IMR-90 (cell line): Measurements from ENCODE around the gene RNU5D-1. TPM values are rescaled to one million over a fixed set of nuclear protein-coding genes. Genes with fewer than 3 reads are reported as not detected.
A peak's percentile ranks its signal among the peaks of the same experiment; 100 is the strongest.

ENCODE experiments used
- ATAC-seq: fragments of 200-7000 bp; cut with Tn5 transposase; 2 replicates; pipeline ENCODE4 v1.9.1; 2020; ENCODE audit warnings: low read depth, mild to moderate bottlenecking, moderate library complexity
- BruUV-seq: library from RNA; stranded (reverse); fragments of 400-500 nt; replicated peaks from 2 replicates; lab custom pipeline; 2021; lab: Mats Ljungman, UMichigan
- CTCF ChIA-PET: fragments of 300-600 bp; formaldehyde crosslinking; extraction: SDS; loops from one replicate; lab custom pipeline; 2021; ENCODE audit warnings: antibody characterized with exemption; lab: Yijun Ruan, JAX
- POLR2A ChIA-PET: fragments of 300-600 bp; sonication (Branson Sonifier 250); formaldehyde crosslinking; loops from one replicate; lab custom pipeline; 2022; ENCODE audit warnings: antibody characterized with exemption; ENCODE audit not compliant: unreplicated experiment; lab: Charles Lee
- DNase-seq: peaks from one replicate; pipeline ENCODE4 v3.0.0; 2013
- H2AFZ ChIP-seq: replicated peaks from 2 replicates; pipeline ENCODE3; 2013; ENCODE audit warnings: low read length, mild to moderate bottlenecking; ENCODE audit not compliant: poor library complexity
- H2AK5ac ChIP-seq: 2 replicates; pipeline ENCODE4 v1.6.1; 2013; ENCODE audit warnings: low read depth, low read length, inconsistent platforms
- H2AK9ac ChIP-seq: replicated peaks from 2 replicates; pipeline ENCODE3; 2013; ENCODE audit warnings: mild to moderate bottlenecking, low read depth, low read length, moderate library complexity; ENCODE audit not compliant: poor library complexity
- H2BK120ac ChIP-seq: 2 replicates; pipeline ENCODE4 v1.6.1; 2013; ENCODE audit warnings: low read depth, low read length, inconsistent platforms
- H2BK15ac ChIP-seq: 3 replicates; pipeline ENCODE4 v1.6.1; 2013; ENCODE audit warnings: low read depth, low read length, inconsistent platforms
- H2BK20ac ChIP-seq: 2 replicates; pipeline ENCODE4 v1.6.1; 2013; ENCODE audit warnings: low read depth, mild to moderate bottlenecking, inconsistent platforms, low read length, moderate library complexity
- H2BK5ac ChIP-seq: 2 replicates; pipeline ENCODE4 v1.6.1; 2013; ENCODE audit warnings: mild to moderate bottlenecking, low read depth, low read length, inconsistent platforms; ENCODE audit not compliant: poor library complexity, severe bottlenecking
- H3K14ac ChIP-seq: replicated peaks from 2 replicates; pipeline ENCODE4 v1.6.1; 2013; ENCODE audit warnings: low read depth, low read length, inconsistent platforms
- H3K18ac ChIP-seq: 2 replicates; pipeline ENCODE4 v1.6.1; 2013; ENCODE audit warnings: low read depth, low read length, control low read depth
- H3K23ac ChIP-seq: 2 replicates; pipeline ENCODE4 v1.6.1; 2013; ENCODE audit warnings: low read depth, low read length, inconsistent platforms
- H3K27ac ChIP-seq: 2 replicates; pipeline ENCODE4 v1.5.1; 2013; ENCODE audit warnings: mild to moderate bottlenecking, control low read depth, low read length; ENCODE audit not compliant: insufficient read depth
- H3K27me3 ChIP-seq: 2 replicates; pipeline ENCODE4 v1.6.1; 2013; ENCODE audit warnings: low read length; ENCODE audit not compliant: control insufficient read depth, insufficient read depth
- H3K36me3 ChIP-seq: 2 replicates; pipeline ENCODE4 v1.6.1; 2013; ENCODE audit warnings: low read length, mixed read lengths; ENCODE audit not compliant: control insufficient read depth, insufficient read depth
- H3K4ac ChIP-seq: 2 replicates; pipeline ENCODE4 v1.6.1; 2013; ENCODE audit warnings: low read depth, low read length, inconsistent platforms
- H3K4me1 ChIP-seq: 2 replicates; pipeline ENCODE4 v1.6.1; 2013; ENCODE audit warnings: low read length, mixed read lengths; ENCODE audit not compliant: control insufficient read depth, insufficient read depth
- H3K4me2 ChIP-seq: 2 replicates; pipeline ENCODE4 v1.6.1; 2013; ENCODE audit warnings: low read depth, mild to moderate bottlenecking, control low read depth, low read length, moderate library complexity
- H3K4me3 ChIP-seq: 2 replicates; pipeline ENCODE4 v1.5.1; 2013; ENCODE audit warnings: low read depth, mild to moderate bottlenecking, control low read depth, low read length, moderate library complexity; ENCODE audit not compliant: insufficient read depth
- H3K56ac ChIP-seq: 2 replicates; pipeline ENCODE4 v1.6.1; 2013; ENCODE audit warnings: low read length, inconsistent platforms; ENCODE audit not compliant: insufficient read depth; ENCODE audit errors: extremely low read depth
- H3K79me1 ChIP-seq, 2 experiments: 2 replicates each; pipeline ENCODE4 v1.6.1; 2013; ENCODE audit warnings: low read length in 2 of 2, inconsistent platforms in 1 of 2, low read depth in 1 of 2
- H3K9ac ChIP-seq: 2 replicates; pipeline ENCODE4 v1.6.1; 2013; ENCODE audit warnings: low read depth, low read length, control low read depth
- H3K9me1 ChIP-seq: 2 replicates; pipeline ENCODE4 v1.6.1; 2013; ENCODE audit warnings: low read length, inconsistent platforms; ENCODE audit not compliant: insufficient read depth
- H3K9me3 ChIP-seq: 2 replicates; pipeline ENCODE4 v1.6.1; 2013; ENCODE audit warnings: low read length; ENCODE audit not compliant: control insufficient read depth, insufficient read depth
- H4K20me1 ChIP-seq: 2 replicates; pipeline ENCODE4 v1.6.1; 2013; ENCODE audit warnings: low read length, inconsistent platforms; ENCODE audit not compliant: insufficient read depth
- H4K5ac ChIP-seq: 2 replicates; pipeline ENCODE4 v1.6.1; 2013; ENCODE audit warnings: mild to moderate bottlenecking, low read depth, low read length, control low read depth
- H4K8ac ChIP-seq, 2 experiments: 2 replicates each; pipeline ENCODE4 v1.6.1; 2013; ENCODE audit warnings: low read depth in 2 of 2, low read length in 2 of 2, control low read depth in 1 of 2, inconsistent platforms in 1 of 2
- H4K91ac ChIP-seq: 2 replicates; pipeline ENCODE4 v1.6.1; 2013; ENCODE audit warnings: low read depth, low read length, inconsistent platforms; ENCODE audit not compliant: insufficient read depth
- CEBPB ChIP-seq: IDR thresholded peaks from 2 replicates; pipeline ENCODE4 v1.6.1; 2012; ENCODE audit warnings: low read depth, low read length, improper control_type of control experiment
- FOS ChIP-seq: fragments of 150-350 bp; IDR thresholded peaks from 2 replicates; pipeline ENCODE4 v1.6.1; 2016; ENCODE audit warnings: low read depth, low read length
- MAFK ChIP-seq: IDR thresholded peaks from 2 replicates; pipeline ENCODE4 v1.6.1; 2012; ENCODE audit warnings: low read depth, low read length, improper control_type of control experiment
- NFE2L2 ChIP-seq: fragments of 150-350 bp; IDR thresholded peaks from 2 replicates; pipeline ENCODE4 v1.6.1; 2016; ENCODE audit warnings: low read depth, mild to moderate bottlenecking, low read length
- POLR2A ChIP-seq: IDR thresholded peaks from 2 replicates; pipeline ENCODE4 v1.6.1; 2012; ENCODE audit warnings: mild to moderate bottlenecking, low read depth, low read length
- RAD21 ChIP-seq: IDR thresholded peaks from 2 replicates; pipeline ENCODE4 v1.6.1; 2012; ENCODE audit warnings: low read length, improper control_type of control experiment
- RCOR1 ChIP-seq: IDR thresholded peaks from 2 replicates; pipeline ENCODE4 v1.6.1; 2012; ENCODE audit warnings: mild to moderate bottlenecking, low read length, improper control_type of control experiment; ENCODE audit not compliant: insufficient replicate concordance
- RFX5 ChIP-seq: IDR thresholded peaks from 2 replicates; pipeline ENCODE4 v1.8.0; 2012; ENCODE audit warnings: low read depth, mild to moderate bottlenecking, low read length, moderate library complexity
- SMC3 ChIP-seq: fragments of 150-350 bp; IDR thresholded peaks from 2 replicates; pipeline ENCODE4 v1.6.1; 2016; ENCODE audit warnings: low read depth, mild to moderate bottlenecking, antibody characterized with exemption, low read length, moderate library complexity
- WGBS, 2 experiments: methylation state at CpG; one replicate each; pipeline versions ENCODE4 v1.1.5 to v1.1.7; 2013; ENCODE audit warnings: missing lambda C conversion rate in 2 of 2; ENCODE audit not compliant: insufficient read length in 1 of 2; ENCODE audit errors: extremely low coverage in 2 of 2; 5-methylcytosine and 5-hydroxymethylcytosine counted together
- dilution Hi-C: fragments of 300-500 bp; cut with HindIII; formaldehyde crosslinking; loops from one replicate; pipeline ENCODE4 v1.14.3; 2018; ENCODE audit warnings: low sequenced_read_pairs; ENCODE audit not compliant: unreplicated experiment
- in situ Hi-C: fragments of 300-500 bp; cut with MboI; formaldehyde crosslinking; loops from 3 replicates; pipeline ENCODE4 v1.14.3; 2019; ENCODE audit warnings: low sequenced_read_pairs, inconsistent platforms, mixed read lengths
- intact Hi-C: fragments of 100-400 bp; cut with micrococcal nuclease; formaldehyde crosslinking; loops from 2 replicates; pipeline ENCODE4 v1.10.0; 2022
- polyA plus RNA-seq, 3 experiments: library from polyadenylated mRNA; depleted of rRNA; stranded (reverse); fragments of >200 nt; gene quantifications; 2 replicates each; pipeline ENCODE4 v1.2.3, GENCODE V29; 2012; ENCODE audit warnings: low replicate concordance in 1 of 3
- total RNA-seq: library from RNA; depleted of rRNA; stranded (reverse); fragments of >200 nt; gene quantifications from 2 replicates; pipeline ENCODE4 v1.2.3, GENCODE V29; 2012
- TF ChIP-seq, protein P1 (sequence below): fragments of 150-350 bp; IDR thresholded peaks from 2 replicates; pipeline ENCODE4 v1.6.1; 2017; ENCODE audit warnings: mild to moderate bottlenecking, antibody characterized with exemption, low read length, low read depth
- TF ChIP-seq, protein P2 (sequence below): conservative IDR thresholded peaks from 2 replicates; pipeline ENCODE4 v1.5.1; 2012; ENCODE audit warnings: mild to moderate bottlenecking, low read depth, low read length, improper control_type of control experiment

Gene RNU5D-1
- total and polyA plus RNA-seq, 2 of the 4 experiments (the other 2 are of a cell fraction), result not detected

DNA sequence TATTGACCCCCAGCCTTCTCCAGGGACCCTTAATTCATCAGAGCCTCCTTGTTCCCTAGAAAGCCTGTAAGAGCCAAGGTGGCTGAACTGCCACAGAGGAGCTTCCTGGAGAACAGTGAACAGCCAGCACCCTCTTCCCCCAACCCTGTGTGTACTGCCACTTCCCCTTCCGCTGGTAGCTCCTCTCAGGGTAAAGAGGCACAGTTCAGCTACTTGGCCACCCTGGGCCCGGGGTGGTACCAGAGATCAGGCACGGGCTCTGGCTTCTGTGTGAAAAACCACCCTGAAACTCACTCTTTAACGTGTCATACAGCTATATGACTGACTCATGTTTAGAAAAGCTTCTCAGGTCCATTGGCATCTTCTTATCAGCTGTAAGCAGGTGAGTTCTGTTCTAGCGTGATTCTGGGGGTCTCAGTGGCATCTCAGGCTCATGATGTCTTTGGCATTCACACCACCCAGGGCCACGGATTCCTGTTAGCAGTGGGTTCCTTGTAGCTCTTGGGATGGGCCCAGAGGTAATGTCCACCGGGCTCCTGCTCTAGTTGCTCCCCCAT lies 34.1 kb downstream of the RNU5D-1 start:
- Histone ChIP-seq H3K9ac (no peak overlapping the region), H3K4me1 (peaks cover 2% of the 10 kb centered on the region; the same call in 1 of the 2 replicates), H4K91ac (no peak overlapping the region), H4K5ac (no peak overlapping the region), H3K36me3 (no peaks in the 10 kb centered on the region), H3K23ac (no peak overlapping the region), H3K4ac (no peak overlapping the region), H3K4me3 (no peak overlapping the region), H2BK5ac (no peak overlapping the region), H3K18ac (no peak overlapping the region), H3K9me3 (no peaks in the 10 kb centered on the region), H3K14ac (no peak overlapping the region), H2BK15ac (no peak overlapping the region), H4K8ac (no peak overlapping the region), H3K4me2 (no peak overlapping the region), H2AFZ (peak overlapping the region; percentile 56), H3K9me1 (no peaks in the 10 kb centered on the region), H3K56ac (no peak overlapping the region), H4K20me1 (no peaks in the 10 kb centered on the region), H2BK120ac (no peak overlapping the region), H2AK5ac (no peak overlapping the region), H3K27me3 (peaks cover 14% of the 10 kb centered on the region), H3K79me1 (no peaks in the 10 kb centered on the region), H3K27ac (no peak overlapping the region), H2BK20ac (no peak overlapping the region), H2AK9ac (no peak overlapping the region)
- WGBS, 2 experiments, result 81% methylated on average over 4 of the region's 7 CpGs; no CpG with 5 or more reads in 1 of the 2 experiments
- no peak for ATAC-seq
- DNase-seq, result no peak
- POLR2A ChIA-PET, result no interaction called here
- in situ Hi-C loops (no loop called here), dilution Hi-C loops (no loop called here), intact Hi-C loops (no loop called here)
- no TSS peak for BruUV-seq
- CTCF ChIA-PET, result interaction anchor here (0.6 kb wide), 2 partner anchors 13 to 33 kb away, joined by 3 to 11 read pairs; no protein-coding TSS in a partner anchor
- no peak for TF ChIP-seq RAD21
- no peak for TF ChIP-seq FOS
- no peak for TF ChIP-seq RFX5
- no peak for TF ChIP-seq MAFK
- no peak for TF ChIP-seq CEBPB
- TF ChIP-seq, protein P1, sequence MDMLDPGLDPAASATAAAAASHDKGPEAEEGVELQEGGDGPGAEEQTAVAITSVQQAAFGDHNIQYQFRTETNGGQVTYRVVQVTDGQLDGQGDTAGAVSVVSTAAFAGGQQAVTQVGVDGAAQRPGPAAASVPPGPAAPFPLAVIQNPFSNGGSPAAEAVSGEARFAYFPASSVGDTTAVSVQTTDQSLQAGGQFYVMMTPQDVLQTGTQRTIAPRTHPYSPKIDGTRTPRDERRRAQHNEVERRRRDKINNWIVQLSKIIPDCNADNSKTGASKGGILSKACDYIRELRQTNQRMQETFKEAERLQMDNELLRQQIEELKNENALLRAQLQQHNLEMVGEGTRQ, result no peak
- TF ChIP-seq RCOR1, result no peak
- TF ChIP-seq POLR2A, result no peak
- TF ChIP-seq NFE2L2, result no peak
- TF ChIP-seq, protein P2, sequence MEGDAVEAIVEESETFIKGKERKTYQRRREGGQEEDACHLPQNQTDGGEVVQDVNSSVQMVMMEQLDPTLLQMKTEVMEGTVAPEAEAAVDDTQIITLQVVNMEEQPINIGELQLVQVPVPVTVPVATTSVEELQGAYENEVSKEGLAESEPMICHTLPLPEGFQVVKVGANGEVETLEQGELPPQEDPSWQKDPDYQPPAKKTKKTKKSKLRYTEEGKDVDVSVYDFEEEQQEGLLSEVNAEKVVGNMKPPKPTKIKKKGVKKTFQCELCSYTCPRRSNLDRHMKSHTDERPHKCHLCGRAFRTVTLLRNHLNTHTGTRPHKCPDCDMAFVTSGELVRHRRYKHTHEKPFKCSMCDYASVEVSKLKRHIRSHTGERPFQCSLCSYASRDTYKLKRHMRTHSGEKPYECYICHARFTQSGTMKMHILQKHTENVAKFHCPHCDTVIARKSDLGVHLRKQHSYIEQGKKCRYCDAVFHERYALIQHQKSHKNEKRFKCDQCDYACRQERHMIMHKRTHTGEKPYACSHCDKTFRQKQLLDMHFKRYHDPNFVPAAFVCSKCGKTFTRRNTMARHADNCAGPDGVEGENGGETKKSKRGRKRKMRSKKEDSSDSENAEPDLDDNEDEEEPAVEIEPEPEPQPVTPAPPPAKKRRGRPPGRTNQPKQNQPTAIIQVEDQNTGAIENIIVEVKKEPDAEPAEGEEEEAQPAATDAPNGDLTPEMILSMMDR, result no peak
- TF ChIP-seq SMC3, result no peak
